ENCODE results near the gene TMEM86A. TPM values are rescaled to one million over a fixed set of nuclear protein-coding genes. Genes with fewer than 3 reads are reported as not detected.

TMEM86A gene
- total RNA-seq, 1 donor from 2014 or later: not detected

DNA sequence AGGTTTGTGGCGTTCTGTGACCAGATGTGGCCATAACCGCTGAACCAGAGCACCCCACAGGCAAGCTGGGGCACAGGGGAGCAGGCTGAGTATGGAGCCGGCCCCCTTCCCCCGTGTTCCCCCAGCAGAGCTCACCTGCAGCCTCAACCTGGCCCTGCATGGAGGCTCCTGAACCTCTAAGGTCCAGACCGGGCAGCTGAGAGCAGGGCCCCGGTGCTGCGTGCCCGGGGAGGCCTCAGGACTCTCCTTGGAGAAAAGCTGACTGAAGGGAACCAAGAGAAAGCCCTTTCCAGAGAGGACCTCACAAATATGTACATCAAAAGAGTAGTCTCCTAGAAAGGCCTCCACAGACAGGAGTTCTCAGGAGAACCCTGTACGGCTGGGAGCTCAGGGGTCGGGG is 44.8 kb downstream of the TMEM86A start:
- DNase-seq (ENCODE audit: low spot score): no peak
- Histone ChIP-seq H2AFZ (replicated peaks) (no peak overlapping the region), H3F3A (ENCODE audit: low read depth) (no peaks in the 10 kb centered on the region), H3K79me2 (ENCODE audit: low read depth) (no peaks in the 10 kb centered on the region), H3K9me3 (ENCODE audit: low read depth) (no peaks in the 10 kb centered on the region), H3K4me2 (no peak overlapping the region), H3K36me3 (no peaks in the 10 kb centered on the region), H3K4me3 (no peak overlapping the region), H3K4me1 (no peaks in the 10 kb centered on the region), H3K9ac (no peak overlapping the region), H4K20me1 (ENCODE audit: low read depth) (no peaks in the 10 kb centered on the region), H3K27ac (no peak overlapping the region), H3K27me3 (no peaks in the 10 kb centered on the region)
- no peak overlapping the region for H3K4me3 Mint-ChIP-seq
- no peaks in the 10 kb centered on the region for H3K36me3 Mint-ChIP-seq
- H3K9me3 Mint-ChIP-seq: no peaks in the 10 kb centered on the region
- TF ChIP-seq, protein P1, sequence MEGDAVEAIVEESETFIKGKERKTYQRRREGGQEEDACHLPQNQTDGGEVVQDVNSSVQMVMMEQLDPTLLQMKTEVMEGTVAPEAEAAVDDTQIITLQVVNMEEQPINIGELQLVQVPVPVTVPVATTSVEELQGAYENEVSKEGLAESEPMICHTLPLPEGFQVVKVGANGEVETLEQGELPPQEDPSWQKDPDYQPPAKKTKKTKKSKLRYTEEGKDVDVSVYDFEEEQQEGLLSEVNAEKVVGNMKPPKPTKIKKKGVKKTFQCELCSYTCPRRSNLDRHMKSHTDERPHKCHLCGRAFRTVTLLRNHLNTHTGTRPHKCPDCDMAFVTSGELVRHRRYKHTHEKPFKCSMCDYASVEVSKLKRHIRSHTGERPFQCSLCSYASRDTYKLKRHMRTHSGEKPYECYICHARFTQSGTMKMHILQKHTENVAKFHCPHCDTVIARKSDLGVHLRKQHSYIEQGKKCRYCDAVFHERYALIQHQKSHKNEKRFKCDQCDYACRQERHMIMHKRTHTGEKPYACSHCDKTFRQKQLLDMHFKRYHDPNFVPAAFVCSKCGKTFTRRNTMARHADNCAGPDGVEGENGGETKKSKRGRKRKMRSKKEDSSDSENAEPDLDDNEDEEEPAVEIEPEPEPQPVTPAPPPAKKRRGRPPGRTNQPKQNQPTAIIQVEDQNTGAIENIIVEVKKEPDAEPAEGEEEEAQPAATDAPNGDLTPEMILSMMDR (IDR thresholded peaks at IDR 0.05): no peak
- TF ChIP-seq EZH2phosphoT487 (IDR thresholded peaks at IDR 0.05) (no peak), EZH2 (IDR thresholded peaks at IDR 0.05) (no peak)
- peaks cover 3% of the 10 kb centered on the region for H3K4me1 Mint-ChIP-seq
- peaks cover 8% of the 10 kb centered on the region for H3K27me3 Mint-ChIP-seq (ENCODE audit: insufficient read depth, low read depth)
- H3K27ac Mint-ChIP-seq: no peak overlapping the region

DNA sequence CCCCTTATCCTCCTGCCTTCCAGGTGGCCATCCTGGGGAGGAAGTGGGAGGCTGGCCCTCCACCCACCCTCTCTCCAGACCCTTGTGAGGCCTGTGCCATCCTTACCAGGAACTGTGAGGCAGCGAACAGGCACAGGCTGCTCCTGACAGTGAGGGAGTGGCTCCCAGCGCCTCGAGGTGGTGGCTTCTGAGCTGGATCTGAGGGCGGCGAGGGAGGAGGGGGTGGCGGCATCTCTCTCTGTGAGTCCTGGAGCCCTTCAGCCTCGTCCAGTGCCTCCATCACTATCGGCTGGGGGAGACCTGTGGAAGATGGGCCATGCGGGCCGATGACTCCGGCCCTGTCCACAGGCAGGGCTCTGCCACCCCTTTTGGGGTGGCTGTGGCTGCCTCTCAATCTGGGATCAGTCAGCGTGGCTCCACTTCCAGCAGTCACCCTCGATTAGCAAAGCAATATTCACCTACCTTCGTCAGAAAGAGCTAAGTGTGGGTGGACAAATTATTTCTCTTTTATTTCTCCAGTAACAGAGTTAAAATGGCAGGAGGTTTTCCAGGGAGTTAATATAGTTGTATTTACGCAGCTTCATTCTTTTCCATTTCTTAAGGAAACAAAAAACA is 45.4 kb downstream of the TMEM86A start:
- H3K27ac Mint-ChIP-seq: no peak overlapping the region
- DNase-seq (ENCODE audit: low spot score): no peak
- H3F3A ChIP-seq (ENCODE audit: low read depth): no peaks in the 10 kb centered on the region
- no peak overlapping the region for H3K9ac ChIP-seq
- H3K27me3 Mint-ChIP-seq (ENCODE audit: insufficient read depth, low read depth): peaks cover 8% of the 10 kb centered on the region
- H3K9me3 Mint-ChIP-seq: no peaks in the 10 kb centered on the region
- no peaks in the 10 kb centered on the region for H3K36me3 Mint-ChIP-seq
- no peaks in the 10 kb centered on the region for H3K27me3 ChIP-seq
- no peaks in the 10 kb centered on the region for H4K20me1 ChIP-seq (ENCODE audit: low read depth)
- H3K36me3 ChIP-seq: no peaks in the 10 kb centered on the region
- no peak overlapping the region for H3K4me3 Mint-ChIP-seq
- no peak overlapping the region for H3K4me2 ChIP-seq
- H2AFZ ChIP-seq (replicated peaks): no peak overlapping the region
- no peaks in the 10 kb centered on the region for H3K4me1 ChIP-seq
- peaks cover 9% of the 10 kb centered on the region for H3K4me1 Mint-ChIP-seq
- no peak overlapping the region for H3K27ac ChIP-seq
- H3K79me2 ChIP-seq (ENCODE audit: low read depth): no peaks in the 10 kb centered on the region
- H3K4me3 ChIP-seq: no peak overlapping the region
- TF ChIP-seq EZH2 (IDR thresholded peaks at IDR 0.05) (no peak), EZH2phosphoT487 (IDR thresholded peaks at IDR 0.05) (no peak)
- TF ChIP-seq, protein P1 (IDR thresholded peaks at IDR 0.05): no peak
- H3K9me3 ChIP-seq (ENCODE audit: low read depth): no peaks in the 10 kb centered on the region

DNA sequence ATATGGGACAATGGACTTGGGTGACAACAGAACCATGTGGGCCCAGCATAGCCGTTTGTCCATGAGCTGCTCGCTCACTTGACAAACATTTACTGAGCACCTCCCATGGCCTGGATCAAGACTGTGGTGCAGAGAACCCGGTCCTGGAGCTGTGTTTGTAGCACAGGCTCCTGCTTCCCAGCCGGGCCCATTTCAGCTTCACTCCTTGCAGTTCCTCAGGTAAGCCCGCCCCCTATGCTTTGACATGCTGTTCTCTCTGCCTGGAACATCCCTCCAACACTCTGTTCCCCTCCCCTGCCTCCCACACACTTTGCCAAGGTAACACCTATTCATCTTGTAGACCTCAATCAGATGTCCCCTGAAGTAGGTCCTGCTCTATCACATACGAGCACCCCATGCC is 46.7 kb downstream of the TMEM86A start:
- H3K9ac ChIP-seq: no peak overlapping the region
- no peak for DNase-seq (ENCODE audit: low spot score)
- no peaks in the 10 kb centered on the region for H3K27me3 ChIP-seq
- H3K27ac Mint-ChIP-seq: no peak overlapping the region
- H3K4me2 ChIP-seq: no peak overlapping the region
- H3F3A ChIP-seq (ENCODE audit: low read depth): no peaks in the 10 kb centered on the region
- TF ChIP-seq EZH2 (IDR thresholded peaks at IDR 0.05): no peak
- TF ChIP-seq EZH2phosphoT487 (IDR thresholded peaks at IDR 0.05): no peak
- TF ChIP-seq, protein P1 (IDR thresholded peaks at IDR 0.05): no peak
- H3K4me1 Mint-ChIP-seq: peaks cover 14% of the 10 kb centered on the region
- no peaks in the 10 kb centered on the region for H3K9me3 ChIP-seq (ENCODE audit: low read depth)
- H3K36me3 ChIP-seq: no peaks in the 10 kb centered on the region
- H3K27me3 Mint-ChIP-seq (ENCODE audit: insufficient read depth, low read depth): peaks cover 8% of the 10 kb centered on the region
- H4K20me1 ChIP-seq (ENCODE audit: low read depth): no peaks in the 10 kb centered on the region
- H3K27ac ChIP-seq: no peak overlapping the region
- no peaks in the 10 kb centered on the region for H3K36me3 Mint-ChIP-seq
- no peak overlapping the region for H3K4me3 ChIP-seq
- no peaks in the 10 kb centered on the region for H3K9me3 Mint-ChIP-seq
- no peak overlapping the region for H3K4me3 Mint-ChIP-seq
- no peak overlapping the region for H2AFZ ChIP-seq (replicated peaks)
- no peaks in the 10 kb centered on the region for H3K4me1 ChIP-seq
- H3K79me2 ChIP-seq (ENCODE audit: low read depth): no peaks in the 10 kb centered on the region
